HG02970 (cell line): Measurements from ENCODE around the gene PPP1R15A.
"Not testable (repeated sequence)": the region's sequence is repeated elsewhere in the genome, so short reads cannot be mapped to it uniquely, and the experiment has no call there.

Experiments
- ATAC-seq: cut with Tn5 transposase; IDR thresholded peaks from one replicate; pipeline ENCODE4 v1.9.1; 2021; ENCODE audit warnings: mild to moderate bottlenecking, moderate library complexity, moderate number of reproducible peaks; ENCODE audit not compliant: unreplicated experiment, low FRiP score

Gene PPP1R15A

GRCh38 chr19:48910803-48911202 lies 38.6 kb downstream of the PPP1R15A start:
- no peak for ATAC-seq

- no peak for ATAC-seq
Measured at GRCh38 chr19:48913114-48913889, 41.1 kb downstream of the PPP1R15A start.

- ATAC-seq, result no peak
Measured at GRCh38 chr19:48914181-48914580, 42.0 kb downstream of the PPP1R15A start.

- no peak for ATAC-seq
Measured at GRCh38 chr19:48915757-48916156, 43.5 kb downstream of the PPP1R15A start.

GRCh38 chr19:48918071-48918470 lies 45.9 kb downstream of the PPP1R15A start:
- no peak for ATAC-seq

GRCh38 chr19:48918801-48919247 lies 46.6 kb downstream of the PPP1R15A start:
- ATAC-seq, result no peak

GRCh38 chr19:48919271-48919670 lies 47.0 kb downstream of the PPP1R15A start:
- not testable (repeated sequence) for ATAC-seq

- ATAC-seq, result no peak
Measured at GRCh38 chr19:48920949-48921348, 48.7 kb downstream of the PPP1R15A start.

- no peak for ATAC-seq
Measured at GRCh38 chr19:48921721-48922500, 49.7 kb downstream of the PPP1R15A start.

GRCh38 chr19:48922548-48923490 lies 50.6 kb downstream of the PPP1R15A start:
- ATAC-seq, result no peak

GRCh38 chr19:48925240-48925843 lies 53.1 kb downstream of the PPP1R15A start:
- no peak for ATAC-seq
